Inferior parietal cortex (tissue), 1 donor: ENCODE data around the gene MAOA.
A peak's percentile ranks its signal among the peaks of the same experiment; 100 is the strongest.
"Not testable (repeated sequence)": the region's sequence is repeated elsewhere in the genome, so short reads cannot be mapped to it uniquely, and the experiment has no call there.

Source experiments
- DNase-seq: peaks from one replicate; pipeline ENCODE4 v3.0.0-alpha.2; 2016; ENCODE audit errors: extremely low spot score

MAOA gene

GRCh38 chrX:43717161-43717560, 61.1 kb downstream of the MAOA start:
- DNase-seq = no peak

- no peak for DNase-seq
These were observed 62.0 kb downstream of the MAOA start for GRCh38 chrX:43718081-43718480.

GRCh38 chrX:43718546-43718945, 62.4 kb downstream of the MAOA start:
- DNase-seq = no peak

- no peak for DNase-seq
These were observed 62.9 kb downstream of the MAOA start for GRCh38 chrX:43718956-43719355.

- DNase-seq = no peak
These were observed 64.0 kb downstream of the MAOA start for GRCh38 chrX:43720082-43720481.

GRCh38 chrX:43720961-43721360, 64.9 kb downstream of the MAOA start:
- no peak for DNase-seq

GRCh38 chrX:43725227-43725626, 69.1 kb downstream of the MAOA start:
- DNase-seq = not testable (repeated sequence)

- DNase-seq = not testable (repeated sequence)
These were observed 71.2 kb downstream of the MAOA start for GRCh38 chrX:43727254-43727653.

- no peak for DNase-seq
These were observed 71.9 kb downstream of the MAOA start for GRCh38 chrX:43728002-43728401.

GRCh38 chrX:43728966-43729365, 72.9 kb downstream of the MAOA start:
- DNase-seq = no peak

- no peak for DNase-seq
These were observed 75.0 kb downstream of the MAOA start for GRCh38 chrX:43731086-43731485.

- DNase-seq = no peak
These were observed 77.6 kb downstream of the MAOA start for GRCh38 chrX:43733699-43734098.

- DNase-seq = no peak
These were observed 78.3 kb downstream of the MAOA start for GRCh38 chrX:43734444-43734843.

GRCh38 chrX:43735534-43735933, 79.4 kb downstream of the MAOA start:
- no peak for DNase-seq

- DNase-seq = no peak
These were observed 79.9 kb downstream of the MAOA start for GRCh38 chrX:43735957-43736356.

- DNase-seq = no peak
These were observed 85.9 kb downstream of the MAOA start for GRCh38 chrX:43741843-43742573.

- no peak for DNase-seq
These were observed 87.2 kb downstream of the MAOA start for GRCh38 chrX:43743100-43743822.

- no peak for DNase-seq
These were observed 88.2 kb downstream of the MAOA start for GRCh38 chrX:43744284-43744683.

GRCh38 chrX:43745938-43746721, 90.0 kb downstream of the MAOA start:
- DNase-seq = no peak

GRCh38 chrX:43747476-43747875, 91.4 kb downstream of the MAOA start:
- DNase-seq = no peak

GRCh38 chrX:43750248-43750676, 94.2 kb downstream of the MAOA start:
- DNase-seq = peak; percentile 61

- DNase-seq = no peak
These were observed 97.5 kb downstream of the MAOA start for GRCh38 chrX:43753637-43754036.

GRCh38 chrX:43756076-43756475, 100.0 kb downstream of the MAOA start:
- no peak for DNase-seq
